DOHH2 (cell line): ENCODE data around the gene C1orf53.

Experiments
- H3F3A ChIP-seq: fragments of 200-600 bp; sonication (generic), shearing (Covaris generic); 2 replicates; pipeline ENCODE4 v1.6.0; 2016; ENCODE audit warnings: antibody characterized with exemption, mild to moderate bottlenecking; ENCODE audit not compliant: control insufficient read depth, insufficient read depth
- H3K27ac ChIP-seq: fragments of 200-600 bp; sonication (generic); 2 replicates; pipeline ENCODE4 v1.5.1; 2014; ENCODE audit warnings: low read depth, mild to moderate bottlenecking, low read length, moderate library complexity
- H3K27me3 ChIP-seq: fragments of 200-600 bp; sonication (generic); 2 replicates; pipeline ENCODE4 v1.6.1; 2014; ENCODE audit warnings: mild to moderate bottlenecking, low read length, mixed read lengths; ENCODE audit not compliant: control insufficient read depth
- H3K36me3 ChIP-seq: fragments of 200-600 bp; sonication (generic); 2 replicates; pipeline ENCODE4 v1.6.1; 2014; ENCODE audit warnings: mild to moderate bottlenecking, low read length, moderate library complexity, mixed read lengths; ENCODE audit not compliant: control insufficient read depth
- H3K4me1 ChIP-seq: fragments of 200-600 bp; sonication (generic); 2 replicates; pipeline ENCODE4 v1.6.1; 2014; ENCODE audit warnings: mild to moderate bottlenecking, low read length, mixed read lengths; ENCODE audit not compliant: control insufficient read depth
- H3K4me2 ChIP-seq: fragments of 200-600 bp; sonication (generic); 2 replicates; pipeline ENCODE4 v1.6.0; 2014; ENCODE audit warnings: mild to moderate bottlenecking, low read length, moderate library complexity
- H3K4me3 ChIP-seq: fragments of 200-600 bp; sonication (generic); 2 replicates; pipeline ENCODE4 v1.5.1; 2014; ENCODE audit warnings: mild to moderate bottlenecking, low read length, mixed read lengths
- H3K79me2 ChIP-seq: fragments of 200-600 bp; sonication (generic); 2 replicates; pipeline ENCODE4 v1.6.1; 2014; ENCODE audit warnings: mild to moderate bottlenecking, low read length, mixed read lengths; ENCODE audit not compliant: control insufficient read depth
- H3K9me2 ChIP-seq: fragments of 200-600 bp; sonication (generic); replicated peaks from 2 replicates; pipeline ENCODE4 v1.6.1; 2014; ENCODE audit warnings: mild to moderate bottlenecking, low read length, mixed read lengths; ENCODE audit not compliant: control insufficient read depth
- H3K9me3 ChIP-seq: fragments of 200-600 bp; sonication (generic); 2 replicates; pipeline ENCODE4 v1.6.1; 2014; ENCODE audit warnings: antibody characterized with exemption, low read length, mixed read lengths; ENCODE audit not compliant: control insufficient read depth, insufficient read depth
- H4K20me1 ChIP-seq: fragments of 200-600 bp; sonication (generic); 2 replicates; pipeline ENCODE4 v1.6.0; 2014; ENCODE audit warnings: low read depth, mild to moderate bottlenecking, antibody characterized with exemption, low read length, moderate library complexity; ENCODE audit not compliant: control insufficient read depth, insufficient read depth
- CTCF ChIP-seq: fragments of 200-600 bp; sonication (generic); IDR thresholded peaks from one replicate; pipeline ENCODE4 v1.5.1; 2014; ENCODE audit warnings: antibody characterized with exemption, mild to moderate bottlenecking, low read depth, low read length; ENCODE audit not compliant: poor library complexity, severe bottlenecking
- EZH2phosphoT487 ChIP-seq: fragments of 200-600 bp; sonication (generic); IDR thresholded peaks from 2 replicates; pipeline ENCODE4 v1.6.1; 2017; ENCODE audit warnings: borderline replicate concordance, mild to moderate bottlenecking, antibody characterized with exemption, low read length, moderate library complexity, mixed read lengths

C1orf53 gene

GRCh38 chr1:197862221-197862620, 40.2 kb upstream of the C1orf53 start:
- no peak for TF ChIP-seq CTCF
- TF ChIP-seq EZH2phosphoT487, result no peak
- Histone ChIP-seq H3K4me2 (no peak overlapping the region), H4K20me1 (no peaks in the 10 kb centered on the region)

GRCh38 chr1:197862671-197863070, 39.8 kb upstream of the C1orf53 start:
- H3K27me3 ChIP-seq, result no peaks in the 10 kb centered on the region
- H4K20me1 ChIP-seq, result no peaks in the 10 kb centered on the region
- H3K9me3 ChIP-seq, result no peaks in the 10 kb centered on the region
- H3F3A ChIP-seq, result no peaks in the 10 kb centered on the region
- H3K4me3 ChIP-seq, result no peak overlapping the region
- no peaks in the 10 kb centered on the region for H3K79me2 ChIP-seq
- H3K4me2 ChIP-seq, result no peak overlapping the region
- H3K9me2 ChIP-seq, result no peaks in the 10 kb centered on the region
- H3K36me3 ChIP-seq, result no peaks in the 10 kb centered on the region
- peaks cover 2% of the 10 kb centered on the region for H3K4me1 ChIP-seq
- H3K27ac ChIP-seq, result no peak overlapping the region
- TF ChIP-seq CTCF (no peak), EZH2phosphoT487 (no peak)

More at GRCh38 chr1:197862221-197862620, 40.2 kb upstream of the C1orf53 start:
- no peaks in the 10 kb centered on the region for H3K9me2 ChIP-seq
- H3K27ac ChIP-seq, result no peak overlapping the region
- H3K9me3 ChIP-seq, result no peaks in the 10 kb centered on the region
- H3K79me2 ChIP-seq, result no peaks in the 10 kb centered on the region
- H3K27me3 ChIP-seq, result no peaks in the 10 kb centered on the region
- peaks cover 6% of the 10 kb centered on the region for H3K4me1 ChIP-seq
- H3K4me3 ChIP-seq, result no peak overlapping the region
- no peaks in the 10 kb centered on the region for H3K36me3 ChIP-seq
- H3F3A ChIP-seq, result no peaks in the 10 kb centered on the region

GRCh38 chr1:197865809-197866208, 36.6 kb upstream of the C1orf53 start:
- Histone ChIP-seq H3K4me1 (no peaks in the 10 kb centered on the region; the same call in 1 of the 2 replicates), H3K9me3 (no peaks in the 10 kb centered on the region), H3K4me3 (no peak overlapping the region), H3K9me2 (no peaks in the 10 kb centered on the region), H3F3A (no peaks in the 10 kb centered on the region), H3K36me3 (no peaks in the 10 kb centered on the region), H3K27ac (no peak overlapping the region), H4K20me1 (no peaks in the 10 kb centered on the region), H3K4me2 (no peak overlapping the region), H3K79me2 (no peaks in the 10 kb centered on the region), H3K27me3 (no peaks in the 10 kb centered on the region)
- TF ChIP-seq EZH2phosphoT487, result no peak
- TF ChIP-seq CTCF, result no peak
